Measurements from ENCODE around the gene ARVCF.

DNA sequence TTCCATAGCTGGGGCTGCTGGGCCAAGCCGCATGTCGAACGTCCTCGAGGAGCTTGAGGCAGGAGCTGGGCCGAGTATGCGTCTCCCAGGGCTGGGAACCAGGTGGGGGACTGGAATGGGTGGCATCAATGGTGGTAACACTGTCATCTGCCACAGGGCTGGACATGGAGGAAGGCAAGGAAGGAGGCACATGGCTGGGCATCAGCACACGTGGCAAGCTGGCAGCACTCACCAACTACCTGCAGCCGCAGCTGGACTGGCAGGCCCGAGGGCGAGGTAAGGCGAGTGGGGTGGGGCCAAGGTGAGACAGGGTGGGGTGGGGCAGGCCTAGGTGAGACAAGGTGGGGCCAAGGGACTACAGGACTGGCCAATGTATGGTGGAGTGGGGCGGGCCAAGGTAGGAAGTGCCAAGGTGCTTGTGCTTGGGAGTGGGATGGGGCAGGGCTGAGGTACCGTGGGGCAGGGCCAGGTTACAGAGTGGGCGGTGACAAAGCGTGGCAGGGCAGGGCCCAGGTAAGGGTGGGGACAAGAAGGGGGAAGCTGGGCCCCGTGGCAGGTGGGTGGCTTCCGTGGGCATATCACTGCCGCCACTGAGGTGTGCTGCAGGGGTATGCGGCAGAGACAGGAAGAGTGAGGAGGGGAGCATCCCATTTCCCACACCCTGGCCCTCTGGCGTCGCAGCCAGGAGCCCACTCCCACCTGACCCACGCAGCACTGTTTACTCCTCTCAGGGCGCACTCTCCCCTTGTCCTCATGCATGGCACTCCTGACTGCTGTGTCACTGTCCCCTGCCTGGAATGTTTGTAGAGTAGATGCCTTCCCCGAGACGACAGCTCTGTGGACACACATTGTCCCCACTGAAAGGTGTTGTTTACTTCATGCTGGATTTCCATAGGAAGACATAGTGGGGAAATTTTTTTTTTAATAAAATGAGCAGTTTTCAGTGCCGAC, 36.0 kb upstream of the ARVCF start:
- TF ChIP-seq, protein P1, sequence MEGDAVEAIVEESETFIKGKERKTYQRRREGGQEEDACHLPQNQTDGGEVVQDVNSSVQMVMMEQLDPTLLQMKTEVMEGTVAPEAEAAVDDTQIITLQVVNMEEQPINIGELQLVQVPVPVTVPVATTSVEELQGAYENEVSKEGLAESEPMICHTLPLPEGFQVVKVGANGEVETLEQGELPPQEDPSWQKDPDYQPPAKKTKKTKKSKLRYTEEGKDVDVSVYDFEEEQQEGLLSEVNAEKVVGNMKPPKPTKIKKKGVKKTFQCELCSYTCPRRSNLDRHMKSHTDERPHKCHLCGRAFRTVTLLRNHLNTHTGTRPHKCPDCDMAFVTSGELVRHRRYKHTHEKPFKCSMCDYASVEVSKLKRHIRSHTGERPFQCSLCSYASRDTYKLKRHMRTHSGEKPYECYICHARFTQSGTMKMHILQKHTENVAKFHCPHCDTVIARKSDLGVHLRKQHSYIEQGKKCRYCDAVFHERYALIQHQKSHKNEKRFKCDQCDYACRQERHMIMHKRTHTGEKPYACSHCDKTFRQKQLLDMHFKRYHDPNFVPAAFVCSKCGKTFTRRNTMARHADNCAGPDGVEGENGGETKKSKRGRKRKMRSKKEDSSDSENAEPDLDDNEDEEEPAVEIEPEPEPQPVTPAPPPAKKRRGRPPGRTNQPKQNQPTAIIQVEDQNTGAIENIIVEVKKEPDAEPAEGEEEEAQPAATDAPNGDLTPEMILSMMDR (IDR thresholded peaks at IDR 0.05) = no peak
- no peak for TF ChIP-seq POLR2AphosphoS5 (IDR thresholded peaks at IDR 0.05; ENCODE audit: low read depth, low read length)
- TF ChIP-seq, protein P2, sequence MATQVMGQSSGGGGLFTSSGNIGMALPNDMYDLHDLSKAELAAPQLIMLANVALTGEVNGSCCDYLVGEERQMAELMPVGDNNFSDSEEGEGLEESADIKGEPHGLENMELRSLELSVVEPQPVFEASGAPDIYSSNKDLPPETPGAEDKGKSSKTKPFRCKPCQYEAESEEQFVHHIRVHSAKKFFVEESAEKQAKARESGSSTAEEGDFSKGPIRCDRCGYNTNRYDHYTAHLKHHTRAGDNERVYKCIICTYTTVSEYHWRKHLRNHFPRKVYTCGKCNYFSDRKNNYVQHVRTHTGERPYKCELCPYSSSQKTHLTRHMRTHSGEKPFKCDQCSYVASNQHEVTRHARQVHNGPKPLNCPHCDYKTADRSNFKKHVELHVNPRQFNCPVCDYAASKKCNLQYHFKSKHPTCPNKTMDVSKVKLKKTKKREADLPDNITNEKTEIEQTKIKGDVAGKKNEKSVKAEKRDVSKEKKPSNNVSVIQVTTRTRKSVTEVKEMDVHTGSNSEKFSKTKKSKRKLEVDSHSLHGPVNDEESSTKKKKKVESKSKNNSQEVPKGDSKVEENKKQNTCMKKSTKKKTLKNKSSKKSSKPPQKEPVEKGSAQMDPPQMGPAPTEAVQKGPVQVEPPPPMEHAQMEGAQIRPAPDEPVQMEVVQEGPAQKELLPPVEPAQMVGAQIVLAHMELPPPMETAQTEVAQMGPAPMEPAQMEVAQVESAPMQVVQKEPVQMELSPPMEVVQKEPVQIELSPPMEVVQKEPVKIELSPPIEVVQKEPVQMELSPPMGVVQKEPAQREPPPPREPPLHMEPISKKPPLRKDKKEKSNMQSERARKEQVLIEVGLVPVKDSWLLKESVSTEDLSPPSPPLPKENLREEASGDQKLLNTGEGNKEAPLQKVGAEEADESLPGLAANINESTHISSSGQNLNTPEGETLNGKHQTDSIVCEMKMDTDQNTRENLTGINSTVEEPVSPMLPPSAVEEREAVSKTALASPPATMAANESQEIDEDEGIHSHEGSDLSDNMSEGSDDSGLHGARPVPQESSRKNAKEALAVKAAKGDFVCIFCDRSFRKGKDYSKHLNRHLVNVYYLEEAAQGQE (IDR thresholded peaks at IDR 0.05; ENCODE audit: insufficient read depth in 1 of 2, low read depth in 2 of 2, low read length in 1 of 2) = no peak
- TF ChIP-seq TCF7L2 (IDR thresholded peaks at IDR 0.05; ENCODE audit: low read depth, low read length) = no peak
- no peak for TF ChIP-seq SIN3A (IDR thresholded peaks at IDR 0.05; ENCODE audit: borderline replicate concordance, insufficient read depth, low read depth, low read length)

Measured in Panc1 (cell line).